Sigmoid colon (tissue), 4 donors: ENCODE results near the gene SIAH1.

Experiments
- CTCF ChIP-seq, 4 experiments: fragments of 450-650 bp in 3 of 4; fragments of 200-600 bp in 1 of 4; IDR thresholded peaks; one replicate each; pipeline ENCODE4 v1.5.1; 2016 to 2019; ENCODE audit warnings: antibody characterized with exemption in 4 of 4, mild to moderate bottlenecking in 3 of 4, moderate library complexity in 2 of 4
- POLR2A ChIP-seq, 2 donors: fragments of 450-650 bp; IDR thresholded peaks; one replicate each; pipeline ENCODE4 v1.6.1; 2016; ENCODE audit warnings: antibody characterized with exemption in 2 of 2, mild to moderate bottlenecking in 2 of 2, moderate library complexity in 2 of 2
- POLR2AphosphoS5 ChIP-seq, 4 donors: sonication (generic); formaldehyde crosslinking; IDR thresholded peaks; one replicate each; pipeline ENCODE4 v1.6.1; 2017; ENCODE audit warnings: antibody characterized with exemption in 4 of 4

DNA sequence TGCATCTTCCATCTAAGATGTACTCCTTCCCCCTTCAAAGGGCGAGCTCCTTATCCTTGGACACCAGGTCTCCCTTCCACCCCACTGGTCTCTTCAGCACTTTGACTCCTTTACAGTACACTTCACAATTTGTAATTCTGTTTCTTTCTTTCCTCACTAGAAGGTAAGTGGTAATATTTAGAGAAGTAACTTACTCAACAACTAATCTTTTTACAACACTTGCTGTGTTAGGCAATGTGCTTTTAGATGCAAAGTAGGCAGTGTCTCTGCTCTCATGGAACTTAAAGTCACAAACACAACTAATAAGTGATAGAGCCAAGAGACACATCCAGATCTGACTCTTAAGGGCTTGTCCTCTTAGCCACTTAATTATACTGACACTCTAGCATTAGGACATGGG lies 6.4 kb downstream of the SIAH1 start:
- TF ChIP-seq CTCF (IDR thresholded peaks at IDR 0.05), result no peak
- TF ChIP-seq POLR2AphosphoS5 (IDR thresholded peaks at IDR 0.05), result no peak
- no peak for TF ChIP-seq POLR2A (IDR thresholded peaks at IDR 0.05)
